ENCODE measurements around the gene TBCB. TPM values are rescaled to one million over a fixed set of nuclear protein-coding genes. Genes with fewer than 3 reads are reported as not detected.

Gene TBCB
- polyA plus RNA-seq, 1 experiment: 186 TPM

GRCh38 chr19:36079389-36079945 is 35.8 kb upstream of the TBCB start:
- Histone ChIP-seq H3K27me3 (ENCODE audit: control insufficient read depth, insufficient read depth, low read length) (no peaks in the 10 kb centered on the region), H3K9me3 (ENCODE audit: control insufficient read depth, insufficient read depth, low read length) (no peaks in the 10 kb centered on the region), H3K4me3 (ENCODE audit: low read depth, low read length) (no peak overlapping the region), H3K27ac (ENCODE audit: low read depth, low read length) (no peak overlapping the region)
- POLR2A ChIA-PET: no interaction called here
- TF ChIP-seq CTCF (IDR thresholded peaks at IDR 0.05; ENCODE audit: low read depth, low read length): no peak
- CTCF ChIA-PET: interaction anchor here (1.7 kb wide), 1 partner anchor 25 kb away, joined by 3 read pairs; the partner anchor contains the start of gene THAP8
- no peak for DNase-seq (ENCODE audit: low read depth, low spot score)

GRCh38 chr19:36081385-36081784 is 33.9 kb upstream of the TBCB start:
- CTCF ChIA-PET: no interaction called here
- POLR2A ChIA-PET: no interaction called here
- Histone ChIP-seq H3K27me3 (ENCODE audit: control insufficient read depth, insufficient read depth, low read length) (no peaks in the 10 kb centered on the region), H3K9me3 (ENCODE audit: control insufficient read depth, insufficient read depth, low read length) (no peaks in the 10 kb centered on the region), H3K27ac (ENCODE audit: low read depth, low read length) (no peak overlapping the region), H3K4me3 (ENCODE audit: low read depth, low read length) (no peak overlapping the region)
- DNase-seq (ENCODE audit: low read depth, low spot score): no peak
- no peak for TF ChIP-seq CTCF (IDR thresholded peaks at IDR 0.05; ENCODE audit: low read depth, low read length)

GRCh38 chr19:36081894-36082293 is 33.4 kb upstream of the TBCB start:
- TF ChIP-seq CTCF (IDR thresholded peaks at IDR 0.05; ENCODE audit: low read depth, low read length): no peak
- Histone ChIP-seq H3K9me3 (ENCODE audit: control insufficient read depth, insufficient read depth, low read length) (no peaks in the 10 kb centered on the region), H3K27me3 (ENCODE audit: control insufficient read depth, insufficient read depth, low read length) (no peaks in the 10 kb centered on the region), H3K27ac (ENCODE audit: low read depth, low read length) (no peak overlapping the region), H3K4me3 (ENCODE audit: low read depth, low read length) (no peak overlapping the region)
- DNase-seq (ENCODE audit: low read depth, low spot score): no peak
- CTCF ChIA-PET: interaction anchor here (0.6 kb wide), 1 partner anchor 82 kb away, joined by 6 read pairs; no protein-coding TSS in a partner anchor
- POLR2A ChIA-PET: no interaction called here

GRCh38 chr19:36082916-36083315 is 32.4 kb upstream of the TBCB start:
- no peak for TF ChIP-seq CTCF (IDR thresholded peaks at IDR 0.05; ENCODE audit: low read depth, low read length)
- Histone ChIP-seq H3K27me3 (ENCODE audit: control insufficient read depth, insufficient read depth, low read length) (no peaks in the 10 kb centered on the region), H3K4me3 (ENCODE audit: low read depth, low read length) (no peak overlapping the region), H3K27ac (ENCODE audit: low read depth, low read length) (no peak overlapping the region), H3K9me3 (ENCODE audit: control insufficient read depth, insufficient read depth, low read length) (no peaks in the 10 kb centered on the region)
- POLR2A ChIA-PET: interaction anchor here (0.6 kb wide), 1 partner anchor 12 kb away, joined by 3 read pairs; no protein-coding TSS in a partner anchor
- CTCF ChIA-PET: no interaction called here
- no peak for DNase-seq (ENCODE audit: low read depth, low spot score)

- no peak for DNase-seq (ENCODE audit: low read depth, low spot score)
- TF ChIP-seq CTCF (IDR thresholded peaks at IDR 0.05; ENCODE audit: low read depth, low read length): no peak
- no peaks in the 10 kb centered on the region for H3K27me3 ChIP-seq (ENCODE audit: control insufficient read depth, insufficient read depth, low read length)
- POLR2A ChIA-PET: no interaction called here
- no peak overlapping the region for H3K27ac ChIP-seq (ENCODE audit: low read depth, low read length)
- no peak overlapping the region for H3K4me3 ChIP-seq (ENCODE audit: low read depth, low read length)
- H3K9me3 ChIP-seq (ENCODE audit: control insufficient read depth, insufficient read depth, low read length): no peaks in the 10 kb centered on the region
- CTCF ChIA-PET: no interaction called here
Measured at GRCh38 chr19:36084231-36085009, 30.8 kb upstream of the TBCB start.
